NCI-H187 treated with DMSO at 0.1 percent for 48 hours (cell line): Measurements from ENCODE around the gene TLX3.
A peak's percentile ranks its signal among the peaks of the same experiment; 100 is the strongest.
"Not testable (repeated sequence)": the region's sequence is repeated elsewhere in the genome, so short reads cannot be mapped to it uniquely, and the experiment has no call there.

Source experiments
- DNase-seq: peaks from one replicate; lab custom pipeline; 2025; lab: John Stamatoyannopoulos, UW

TLX3 gene

DNA sequence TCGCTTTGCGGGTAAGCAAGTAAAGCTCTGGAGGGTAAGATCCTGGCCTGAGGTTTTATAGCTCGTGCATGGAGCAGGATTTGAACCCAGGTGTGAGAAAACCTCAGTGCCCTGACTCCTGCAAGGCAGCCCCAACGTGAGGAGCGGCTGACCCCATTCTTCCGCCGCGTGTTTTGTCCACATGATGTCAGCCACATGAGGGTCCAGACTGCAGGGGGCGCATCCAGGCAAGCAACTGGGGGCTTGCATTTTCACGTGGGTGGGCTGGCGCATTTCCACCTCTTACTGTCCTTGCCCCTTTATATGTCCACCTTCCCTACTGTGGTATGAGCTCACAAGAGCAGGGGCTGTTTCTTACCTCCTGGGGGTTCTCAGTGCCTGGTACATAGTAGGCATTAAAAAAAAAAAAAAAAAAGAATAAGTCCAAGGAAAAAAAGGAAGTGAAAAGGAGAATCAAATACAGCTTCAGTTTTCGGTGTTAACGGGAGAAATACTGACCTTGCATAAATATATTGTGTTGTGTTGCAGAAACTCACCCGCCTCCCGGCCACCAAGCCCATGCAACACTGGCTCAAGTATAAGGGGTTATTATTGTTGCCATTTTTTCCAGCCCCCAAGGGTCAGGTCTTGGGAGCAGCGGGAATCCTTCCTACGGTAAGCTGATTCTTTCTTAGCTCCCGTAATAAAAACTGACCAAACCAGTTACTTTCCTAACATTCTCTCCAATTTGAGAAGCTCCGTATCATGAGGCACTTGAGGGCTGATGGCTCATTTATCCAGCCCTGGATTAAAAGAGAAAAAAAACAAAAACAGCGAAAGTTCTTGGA, 15.0 kb downstream of the TLX3 start:
- DNase-seq: no peak

DNA sequence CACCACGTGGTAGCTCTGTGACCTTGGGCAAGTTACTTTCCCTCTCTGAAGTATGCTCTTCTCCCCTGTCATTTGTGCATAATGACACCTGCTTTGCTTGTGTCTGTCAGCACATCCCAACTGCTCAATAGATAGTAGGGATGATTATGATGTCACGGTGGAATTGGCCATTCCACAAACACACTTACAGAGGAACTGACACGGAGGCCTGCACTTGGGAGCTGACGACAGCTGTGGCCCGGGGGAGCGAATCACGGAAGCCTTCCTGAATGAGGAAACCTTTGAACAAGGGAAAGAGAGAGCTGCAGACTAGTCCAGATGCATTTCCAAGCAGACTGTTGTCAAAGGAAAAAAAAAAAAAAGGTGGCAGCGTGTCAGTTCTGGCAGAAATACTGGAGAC, 21.0 kb downstream of the TLX3 start:
- no peak for DNase-seq

DNA sequence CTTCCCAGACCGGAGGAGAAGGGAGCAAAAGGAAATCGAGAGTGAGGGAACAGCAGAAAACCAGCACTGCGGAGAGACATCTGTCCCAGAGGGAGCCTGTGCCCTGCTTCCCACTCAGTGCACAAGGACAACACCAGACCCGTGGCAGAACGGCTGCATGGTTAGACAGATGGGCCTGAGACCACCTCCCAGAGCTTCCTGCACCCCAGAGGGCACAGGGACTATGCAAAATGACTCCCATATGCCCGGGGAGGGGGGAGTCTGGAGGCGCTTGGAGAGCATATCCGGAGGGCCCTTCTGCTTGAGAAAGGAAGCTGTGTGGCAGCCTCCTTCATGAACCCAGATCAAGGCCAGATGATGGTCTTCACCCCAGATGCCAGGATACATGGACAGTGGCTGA, 26.6 kb downstream of the TLX3 start:
- DNase-seq: no peak

DNA sequence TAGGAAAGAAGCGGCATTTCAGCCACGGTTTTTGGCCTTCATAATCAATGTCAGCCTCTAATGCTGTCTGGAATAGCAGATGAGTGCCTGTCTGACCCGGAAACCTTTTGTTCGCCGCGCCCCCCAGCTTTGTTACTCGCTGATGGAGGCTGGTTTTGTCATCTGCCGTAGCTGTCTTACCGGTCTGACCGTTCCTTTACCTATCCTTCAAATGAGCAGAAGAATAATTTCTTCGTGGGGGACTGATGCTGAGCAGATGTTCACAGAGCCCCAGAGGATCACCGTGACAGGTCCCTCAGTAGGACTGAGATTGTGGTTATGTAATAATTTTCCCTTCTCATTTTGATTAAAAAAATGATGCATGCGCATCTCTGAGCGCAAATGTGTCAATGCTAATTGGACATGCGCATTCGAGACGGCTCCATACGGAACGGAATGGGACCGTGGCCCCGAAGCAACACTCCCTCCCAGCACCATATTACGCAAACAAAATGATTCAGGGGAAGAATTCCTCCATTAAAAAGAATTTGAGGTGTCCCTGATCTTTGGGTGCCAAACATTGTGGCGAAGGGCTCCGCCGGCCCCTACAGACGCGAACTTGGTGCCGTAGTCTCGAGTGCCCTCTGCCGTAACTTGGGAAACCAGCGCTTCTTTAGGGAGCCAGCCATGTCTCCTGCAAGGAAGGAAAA, 27.6 kb downstream of the TLX3 start:
- peak; percentile 5 for DNase-seq

DNA sequence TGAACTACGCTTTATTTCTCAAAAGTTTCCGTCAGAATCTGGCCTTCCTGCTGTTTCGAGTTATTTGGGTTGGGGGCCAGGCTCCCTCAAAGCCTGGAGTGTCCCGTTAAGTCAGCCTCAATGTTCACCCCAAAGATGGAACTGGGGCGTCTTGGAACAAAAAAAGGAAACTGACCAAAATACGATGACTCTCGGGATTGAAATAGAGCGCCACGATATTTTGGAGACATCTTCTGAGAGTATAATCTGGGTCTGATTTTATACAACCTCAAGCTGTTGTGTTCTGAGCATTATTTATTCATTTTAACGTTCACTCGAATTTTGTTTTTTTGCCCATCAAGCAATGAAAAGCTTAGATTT, 28.1 kb downstream of the TLX3 start:
- no peak for DNase-seq

DNA sequence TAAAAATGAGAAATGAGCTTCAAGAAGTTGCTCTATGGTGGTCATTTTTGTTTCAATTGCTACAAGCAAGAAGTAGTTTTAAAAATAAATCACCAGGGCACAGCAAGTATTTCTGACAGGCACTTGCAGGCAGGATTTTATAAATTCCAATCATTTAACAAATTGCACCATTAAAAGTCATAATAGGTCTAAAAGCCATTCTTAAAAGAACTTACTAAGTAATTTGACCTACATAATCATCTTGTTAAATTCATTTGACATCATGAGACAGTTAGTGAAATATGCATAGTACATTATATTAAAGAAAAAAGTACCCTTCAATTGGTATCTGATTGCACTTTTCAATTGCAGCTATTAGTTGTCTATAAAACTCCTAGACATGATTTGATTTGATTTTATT, 31.0 kb downstream of the TLX3 start:
- no peak for DNase-seq

DNA sequence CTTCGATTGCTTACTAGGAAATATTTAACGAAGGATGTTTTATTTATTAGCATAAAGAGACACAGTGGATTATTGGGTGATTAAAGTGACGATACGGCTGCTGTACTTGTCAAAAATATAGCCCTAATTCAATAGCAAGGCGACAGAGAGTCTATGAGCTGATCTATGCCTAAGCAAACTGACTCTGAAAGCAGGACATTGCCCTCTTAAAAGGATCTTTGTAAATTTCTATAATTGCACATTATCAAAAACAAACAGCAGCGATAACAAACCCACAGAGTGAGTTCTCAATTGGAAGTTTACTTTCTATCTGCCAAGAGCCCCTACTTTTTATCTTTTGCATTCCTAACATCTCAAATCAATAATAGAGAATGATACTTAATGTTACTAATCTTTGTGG, 31.4 kb downstream of the TLX3 start:
- DNase-seq: no peak

DNA sequence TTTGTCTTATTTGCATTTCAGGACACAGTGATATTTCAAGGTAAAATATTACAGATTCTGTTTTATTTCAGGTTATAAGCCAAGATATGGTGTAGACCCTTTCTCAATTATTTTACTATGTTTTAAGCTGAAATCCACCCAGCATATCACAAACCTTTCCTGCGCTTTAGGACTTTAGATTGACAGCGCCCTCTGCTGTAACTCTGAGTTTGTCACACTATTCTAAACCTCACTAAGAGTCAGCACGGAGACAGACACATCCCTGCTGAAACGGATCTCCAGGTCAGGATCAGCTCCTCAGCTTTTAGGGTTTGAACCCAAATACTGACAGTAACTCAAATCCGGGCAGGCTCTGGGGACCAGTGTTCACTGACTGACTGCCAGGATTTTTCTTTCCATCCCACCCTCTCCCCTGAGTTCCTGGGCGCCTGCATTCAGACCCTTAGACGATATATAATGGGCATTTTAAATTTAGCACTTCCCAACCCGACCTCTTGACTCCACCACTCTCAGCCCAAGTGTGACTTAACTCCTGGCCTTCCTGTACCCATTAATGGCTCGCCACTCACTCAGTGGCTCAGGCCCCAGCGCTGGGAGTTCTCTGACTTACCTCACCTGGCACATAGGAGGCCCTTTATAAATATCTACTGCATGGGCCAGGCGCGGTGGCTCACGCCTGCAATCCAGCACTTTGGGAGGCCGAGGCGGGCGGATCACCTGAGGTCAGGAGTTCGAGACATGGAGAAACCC, 33.5 kb downstream of the TLX3 start:
- DNase-seq: peak; percentile 2

DNA sequence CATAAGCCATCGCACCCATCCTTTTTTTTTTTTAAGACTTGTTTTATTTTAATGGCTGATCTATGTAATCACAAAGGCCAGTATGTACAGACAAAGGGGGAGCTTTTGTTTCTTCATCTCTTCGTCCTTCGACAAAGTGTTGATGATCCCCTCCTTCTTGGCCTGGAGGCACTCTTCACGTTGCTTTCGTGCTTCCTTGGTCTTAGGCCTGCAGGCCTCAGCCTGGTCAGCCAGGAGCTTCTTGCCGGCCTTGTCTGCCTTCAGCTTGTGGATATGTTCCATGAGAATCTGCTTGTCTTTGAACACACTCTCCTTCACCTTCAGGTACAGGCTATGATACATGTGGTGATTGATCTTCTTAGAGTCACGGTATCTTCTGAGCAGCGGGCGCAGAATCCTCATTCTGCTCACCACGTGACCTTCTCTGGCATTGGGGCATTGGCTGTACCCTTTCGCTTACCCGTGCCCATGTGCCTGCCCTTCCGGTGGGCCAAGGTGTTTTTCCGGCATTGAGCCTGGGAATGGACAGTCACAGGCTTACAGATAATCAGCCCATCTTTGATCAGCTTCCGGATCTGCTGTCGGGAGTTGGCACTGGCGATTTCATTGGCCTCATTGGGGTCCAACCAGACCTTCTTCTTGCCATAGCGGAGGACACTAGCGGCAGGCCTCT, 36.0 kb downstream of the TLX3 start:
- no peak for DNase-seq

DNA sequence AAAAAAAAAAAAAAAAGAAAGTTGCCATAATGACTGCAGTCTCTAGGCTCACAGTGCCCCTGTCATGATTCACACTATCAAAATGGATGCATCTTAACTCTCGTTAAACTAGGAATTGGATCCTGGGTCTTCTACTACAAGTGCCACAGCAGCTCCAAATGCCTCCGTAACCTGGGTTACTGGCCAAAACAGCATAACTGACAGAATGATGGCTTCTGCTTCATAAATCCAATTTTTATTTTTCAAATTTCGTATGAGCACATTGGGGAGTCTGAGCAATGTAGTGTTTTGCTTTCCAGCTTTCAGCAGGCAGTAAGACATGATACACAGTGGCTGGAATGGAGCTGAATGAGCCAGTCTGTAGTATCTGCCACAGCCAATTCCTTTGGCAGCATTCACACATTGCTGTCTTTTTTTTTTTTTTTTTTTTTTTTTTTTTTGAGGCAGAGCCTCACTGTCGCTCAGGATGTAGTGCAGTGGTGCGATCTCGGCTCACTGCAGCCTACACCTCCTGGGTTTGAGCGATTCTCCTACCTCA, 42.6 kb downstream of the TLX3 start:
- DNase-seq: no peak

DNA sequence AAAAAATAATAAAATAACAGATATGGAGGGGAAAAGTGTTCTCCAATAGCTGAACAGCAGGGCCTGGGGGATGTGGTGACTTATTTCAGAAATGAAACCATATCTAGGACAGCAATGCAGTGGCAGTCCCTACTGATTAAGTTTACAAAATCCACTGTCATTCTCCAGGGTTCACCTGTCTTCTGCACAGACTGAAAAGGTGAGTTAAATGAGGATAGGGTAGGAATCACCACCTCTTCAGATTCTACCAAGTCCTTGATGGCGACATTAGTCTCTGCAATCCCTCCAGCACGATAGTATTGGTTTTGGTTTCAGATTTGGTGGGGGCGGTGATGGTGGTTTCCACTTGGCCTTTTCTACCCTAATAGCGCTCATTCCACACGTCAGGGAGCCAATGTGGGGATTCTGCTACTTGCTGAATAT, 46.3 kb downstream of the TLX3 start:
- no peak for DNase-seq

DNA sequence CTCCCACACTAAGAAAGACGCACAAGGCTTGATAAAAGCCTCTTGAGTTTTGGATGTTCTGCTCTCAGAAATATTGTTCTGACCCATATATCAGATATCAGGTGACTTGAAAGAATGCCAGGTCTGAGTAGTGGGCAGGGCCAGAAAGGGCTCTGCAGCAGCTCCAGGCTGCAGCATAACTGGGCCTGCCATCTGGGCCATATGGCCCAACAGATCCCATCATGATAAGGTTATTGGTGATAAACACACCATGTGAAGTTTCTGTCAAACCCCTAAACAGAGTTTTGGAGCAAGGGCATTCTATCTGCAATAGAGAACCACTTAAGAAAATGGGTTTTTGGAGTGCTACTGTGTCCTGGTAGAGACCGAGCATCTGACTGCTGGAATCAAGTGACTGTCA, 48.8 kb downstream of the TLX3 start:
- no peak for DNase-seq

DNA sequence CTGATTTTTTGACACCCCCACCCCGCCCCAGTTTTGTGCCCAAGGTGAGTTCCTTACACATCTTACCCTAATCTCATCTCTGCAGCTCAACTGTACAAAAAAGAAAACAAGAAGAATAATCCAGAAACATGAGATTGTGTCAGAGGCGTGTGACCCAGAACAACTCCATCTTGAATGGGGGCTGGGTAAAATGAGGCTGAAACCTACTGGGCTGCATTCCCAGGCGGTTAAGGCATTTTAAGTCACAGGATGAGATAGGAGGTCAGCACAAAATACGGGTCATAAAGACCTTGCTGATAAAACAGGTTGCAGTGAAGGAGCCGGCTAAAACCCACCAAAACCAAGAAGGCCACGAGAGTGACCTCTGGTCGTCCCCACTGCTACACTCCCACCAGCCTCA, 52.1 kb downstream of the TLX3 start:
- DNase-seq: not testable (repeated sequence)
